ENCODE measurements around the gene LRMDA.

The LRMDA gene

GRCh38 chr10:76554033-76554408 is 1122.6 kb downstream of the LRMDA start:
- no peak for TF ChIP-seq CTCF (IDR thresholded peaks at IDR 0.05; ENCODE audit: insufficient read depth, low read length, poor library complexity, severe bottlenecking)
- no peak for TF ChIP-seq EZH2phosphoT487 (conservative IDR thresholded peaks at IDR 0.05; ENCODE audit: low read length)
- no peak overlapping the region for H2AFZ ChIP-seq (ENCODE audit: low read depth, low read length, severe bottlenecking)
- H3K27me3 ChIP-seq (ENCODE audit: low read length), result 0 out of 2 replicates have a peak, but pooled peaks cover 3% of the 10 kb centered on the region
- no peak overlapping the region for H3K4me3 ChIP-seq (ENCODE audit: insufficient read depth, low read length, poor library complexity, severe bottlenecking)
- H4K20me1 ChIP-seq (ENCODE audit: low read depth, low read length), result no peaks in the 10 kb centered on the region
- H3K79me2 ChIP-seq (ENCODE audit: insufficient read depth, low read length), result no peaks in the 10 kb centered on the region
- no peaks in the 10 kb centered on the region for H3K9me2 ChIP-seq (replicated peaks; ENCODE audit: insufficient read depth, low read length)
- no peak overlapping the region for H3K4me2 ChIP-seq (ENCODE audit: low read depth, low read length, poor library complexity, severe bottlenecking)
- no peaks in the 10 kb centered on the region for H3K9me3 ChIP-seq (ENCODE audit: insufficient read depth, low read length)
- H3K36me3 ChIP-seq (ENCODE audit: low read length), result no peaks in the 10 kb centered on the region
- no peak overlapping the region for H3K9ac ChIP-seq (ENCODE audit: low read length)
- no peaks in the 10 kb centered on the region for H3F3A ChIP-seq (ENCODE audit: insufficient read depth)
- no peak overlapping the region for H3K27ac ChIP-seq (ENCODE audit: low read depth, low read length)

- Histone ChIP-seq H3K79me2 (ENCODE audit: insufficient read depth, low read length) (no peaks in the 10 kb centered on the region), H3F3A (ENCODE audit: insufficient read depth) (no peaks in the 10 kb centered on the region), H3K27ac (ENCODE audit: low read depth, low read length) (no peak overlapping the region), H4K20me1 (ENCODE audit: low read depth, low read length) (no peaks in the 10 kb centered on the region), H3K4me3 (ENCODE audit: insufficient read depth, low read length, poor library complexity, severe bottlenecking) (no peak overlapping the region), H3K9me2 (replicated peaks; ENCODE audit: insufficient read depth, low read length) (no peaks in the 10 kb centered on the region), H2AFZ (ENCODE audit: low read depth, low read length, severe bottlenecking) (no peak overlapping the region), H3K9me3 (ENCODE audit: insufficient read depth, low read length) (no peaks in the 10 kb centered on the region), H3K4me2 (ENCODE audit: low read depth, low read length, poor library complexity, severe bottlenecking) (no peak overlapping the region), H3K27me3 (ENCODE audit: low read length) (0 out of 2 replicates have a peak, but pooled peaks cover 3% of the 10 kb centered on the region), H3K9ac (ENCODE audit: low read length) (no peak overlapping the region), H3K36me3 (ENCODE audit: low read length) (no peaks in the 10 kb centered on the region)
- TF ChIP-seq CTCF (IDR thresholded peaks at IDR 0.05; ENCODE audit: insufficient read depth, low read length, poor library complexity, severe bottlenecking), result no peak
Measured at GRCh38 chr10:76554478-76554877, 1123.1 kb downstream of the LRMDA start.

GRCh38 chr10:76555067-76555670 is 1123.7 kb downstream of the LRMDA start:
- H3K9me3 ChIP-seq (ENCODE audit: insufficient read depth, low read length), result no peaks in the 10 kb centered on the region
- H3K27ac ChIP-seq (ENCODE audit: low read depth, low read length), result no peak overlapping the region
- no peaks in the 10 kb centered on the region for H4K20me1 ChIP-seq (ENCODE audit: low read depth, low read length)
- no peak overlapping the region for H3K4me3 ChIP-seq (ENCODE audit: insufficient read depth, low read length, poor library complexity, severe bottlenecking)
- no peaks in the 10 kb centered on the region for H3K79me2 ChIP-seq (ENCODE audit: insufficient read depth, low read length)
- H3K36me3 ChIP-seq (ENCODE audit: low read length), result no peaks in the 10 kb centered on the region
- 0 out of 2 replicates have a peak, but pooled peaks cover 3% of the 10 kb centered on the region for H3K27me3 ChIP-seq (ENCODE audit: low read length)
- no peak overlapping the region for H3K4me2 ChIP-seq (ENCODE audit: low read depth, low read length, poor library complexity, severe bottlenecking)
- no peaks in the 10 kb centered on the region for H3F3A ChIP-seq (ENCODE audit: insufficient read depth)
- no peak overlapping the region for H3K9ac ChIP-seq (ENCODE audit: low read length)
- TF ChIP-seq CTCF (IDR thresholded peaks at IDR 0.05; ENCODE audit: insufficient read depth, low read length, poor library complexity, severe bottlenecking) (no peak), EZH2phosphoT487 (conservative IDR thresholded peaks at IDR 0.05; ENCODE audit: low read length) (no peak)
- no peak overlapping the region for H2AFZ ChIP-seq (ENCODE audit: low read depth, low read length, severe bottlenecking)
- no peaks in the 10 kb centered on the region for H3K9me2 ChIP-seq (replicated peaks; ENCODE audit: insufficient read depth, low read length)

Data from SU-DHL-6 (cell line).